H1 (cell line): ENCODE data around the gene PPM1D.

Experiments
- GTF2F1 ChIP-seq: IDR thresholded peaks from 2 replicates; pipeline ENCODE4 v1.6.1; 2012; ENCODE audit warnings: low read depth, low read length, improper control_type of control experiment, borderline replicate concordance
- JUN ChIP-seq: IDR thresholded peaks from 2 replicates; pipeline ENCODE4 v1.6.1; 2011; ENCODE audit warnings: low read depth, mild to moderate bottlenecking, improper control_type of control experiment, low read length
- POLR2A ChIP-seq, 2 experiments: IDR thresholded peaks; 1 replicate in 1 of 2; 2 replicates in 1 of 2; pipeline ENCODE4 v1.6.1; 2011; ENCODE audit warnings: low read depth in 2 of 2, low read length in 2 of 2, mild to moderate bottlenecking in 2 of 2; ENCODE audit errors: control extremely low read depth in 1 of 2
- POLR2AphosphoS5 ChIP-seq: IDR thresholded peaks from 2 replicates; pipeline ENCODE4 v1.6.1; 2011; ENCODE audit warnings: low read depth, low read length
- SAP30 ChIP-seq: fragments of 300-600 bp; sonication (generic); IDR thresholded peaks from 2 replicates; pipeline ENCODE4 v1.7.1; 2012; ENCODE audit warnings: low read length, moderate library complexity, mild to moderate bottlenecking, inconsistent platforms; ENCODE audit not compliant: insufficient read depth, insufficient replicate concordance
- TF ChIP-seq, protein P1 (sequence below), 3 experiments: IDR thresholded peaks; 1 replicate in 2 of 3; 2 replicates in 1 of 3; pipeline versions ENCODE4 v1.5.1 to v1.6.1; 2011; ENCODE audit warnings: low read length in 3 of 3, mild to moderate bottlenecking in 3 of 3, inconsistent platforms in 2 of 3, low read depth in 1 of 3, moderate library complexity in 1 of 3; ENCODE audit not compliant: insufficient read depth in 1 of 3; ENCODE audit errors: control extremely low read depth in 1 of 3

DNA sequence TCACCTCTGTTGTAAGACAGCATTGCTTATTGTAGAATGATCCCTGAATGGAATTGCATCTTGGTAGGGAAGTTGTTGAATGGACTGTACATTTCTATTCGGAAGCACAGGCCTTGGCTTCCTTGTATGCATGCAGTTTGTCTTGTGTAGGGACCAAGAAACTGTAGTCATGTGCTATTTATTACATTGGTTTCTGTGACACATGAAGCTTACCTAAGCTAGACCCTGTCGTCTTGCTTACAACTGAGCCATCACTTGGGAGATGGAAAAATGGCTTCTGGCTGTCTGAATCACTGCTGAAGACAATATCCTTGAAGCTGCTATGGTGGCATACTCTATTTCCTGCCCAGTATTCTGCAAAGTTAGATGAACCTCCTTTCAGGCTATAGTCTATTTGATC is 29.1 kb downstream of the PPM1D start:
- TF ChIP-seq, protein P1, sequence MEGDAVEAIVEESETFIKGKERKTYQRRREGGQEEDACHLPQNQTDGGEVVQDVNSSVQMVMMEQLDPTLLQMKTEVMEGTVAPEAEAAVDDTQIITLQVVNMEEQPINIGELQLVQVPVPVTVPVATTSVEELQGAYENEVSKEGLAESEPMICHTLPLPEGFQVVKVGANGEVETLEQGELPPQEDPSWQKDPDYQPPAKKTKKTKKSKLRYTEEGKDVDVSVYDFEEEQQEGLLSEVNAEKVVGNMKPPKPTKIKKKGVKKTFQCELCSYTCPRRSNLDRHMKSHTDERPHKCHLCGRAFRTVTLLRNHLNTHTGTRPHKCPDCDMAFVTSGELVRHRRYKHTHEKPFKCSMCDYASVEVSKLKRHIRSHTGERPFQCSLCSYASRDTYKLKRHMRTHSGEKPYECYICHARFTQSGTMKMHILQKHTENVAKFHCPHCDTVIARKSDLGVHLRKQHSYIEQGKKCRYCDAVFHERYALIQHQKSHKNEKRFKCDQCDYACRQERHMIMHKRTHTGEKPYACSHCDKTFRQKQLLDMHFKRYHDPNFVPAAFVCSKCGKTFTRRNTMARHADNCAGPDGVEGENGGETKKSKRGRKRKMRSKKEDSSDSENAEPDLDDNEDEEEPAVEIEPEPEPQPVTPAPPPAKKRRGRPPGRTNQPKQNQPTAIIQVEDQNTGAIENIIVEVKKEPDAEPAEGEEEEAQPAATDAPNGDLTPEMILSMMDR (IDR thresholded peaks at IDR 0.05; ENCODE audit: control extremely low read depth in 1 of 3, insufficient read depth in 1 of 3, low read depth in 1 of 3, low read length in 3 of 3): no peak
- TF ChIP-seq POLR2AphosphoS5 (no peak), SAP30 (no peak), JUN (no peak), POLR2A (IDR thresholded peaks at IDR 0.05; ENCODE audit: control extremely low read depth in 1 of 2, low read depth in 2 of 2, low read length in 2 of 2) (no peak), GTF2F1 (no peak)
